ENCODE measurements around the gene RENBP. TPM values are rescaled to one million over a fixed set of nuclear protein-coding genes. Genes with fewer than 3 reads are reported as not detected.
A peak's percentile ranks its signal among the peaks of the same experiment; 100 is the strongest.

RENBP gene
- polyA plus RNA-seq, 1 of the 3 experiments (the other 2 are of a cell fraction): 0.90 TPM

DNA sequence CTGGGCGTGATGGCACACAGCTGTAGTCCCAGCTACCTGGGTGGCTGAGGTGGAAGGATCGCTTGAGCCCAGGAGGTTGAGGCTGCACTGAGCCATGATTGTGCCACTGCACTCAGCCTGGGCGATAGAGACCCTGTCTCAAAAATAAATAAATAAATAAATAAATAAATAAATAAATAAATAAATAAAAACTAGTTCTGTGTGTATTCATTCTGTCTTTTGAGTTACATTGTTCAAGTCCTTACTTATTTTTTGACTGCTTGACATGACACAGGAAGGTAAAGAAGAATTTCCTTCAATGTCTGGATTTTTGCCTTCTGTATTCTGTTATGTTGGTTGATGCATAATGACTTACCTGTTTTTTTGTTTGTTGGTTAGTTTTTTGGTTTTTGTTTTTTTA, 7.4 kb downstream of the RENBP start:
- no peak for TF ChIP-seq RFX5 (IDR thresholded peaks at IDR 0.05; ENCODE audit: low read length)
- no peak for TF ChIP-seq NFIC (IDR thresholded peaks at IDR 0.05; ENCODE audit: borderline replicate concordance)
- Histone ChIP-seq H3K27me3 (ENCODE audit: insufficient read depth) (peaks cover 4% of the 10 kb centered on the region; the same call in 1 of the 2 replicates), H3K9me2 (no peaks in the 10 kb centered on the region), H3K4me1 (ENCODE audit: control insufficient read depth in 1 of 2, insufficient read depth in 2 of 2, low read depth in 1 of 2, low read length in 1 of 2) (peaks cover 10 to 12% of the 10 kb centered on the region in 2 experiments; a peak in 2 of 4 replicates), H3F3A (replicated peaks; ENCODE audit: insufficient read depth) (no peaks in the 10 kb centered on the region), H3K4me2 (no peak overlapping the region), H3K4me3 (ENCODE audit: low read depth in 2 of 2, low read length in 1 of 2) (no peak overlapping the region), H4K20me1 (ENCODE audit: insufficient read depth) (peaks cover 24% of the 10 kb centered on the region; the same call in 1 of the 2 replicates), H3K36me3 (replicated peaks in 1 of 2; ENCODE audit: control insufficient read depth in 1 of 2, insufficient read depth in 2 of 2, low read length in 1 of 2) (peaks cover 7 to 9% of the 10 kb centered on the region in 2 experiments), H3K9me3 (no peaks in the 10 kb centered on the region), H3K27ac (ENCODE audit: low read depth in 2 of 2, low read length in 1 of 2) (no peak overlapping the region), H3K9ac (no peak overlapping the region), H3K79me2 (ENCODE audit: insufficient read depth) (peaks cover 27% of the 10 kb centered on the region), H2AFZ (ENCODE audit: low read depth) (no peak overlapping the region)
- ChIA-PET POLR2A (no interaction called here), CTCF (interaction anchor here (1.4 to 4.5 kb wide), 2 partner anchors 10 to 14 kb away, joined by 4 to 18 read pairs; no protein-coding TSS in a partner anchor)
- DNase-seq: no peak
- WGBS (ENCODE audit: low lambda C conversion rate): 74% methylated on average over 3 of the region's 3 CpGs

DNA sequence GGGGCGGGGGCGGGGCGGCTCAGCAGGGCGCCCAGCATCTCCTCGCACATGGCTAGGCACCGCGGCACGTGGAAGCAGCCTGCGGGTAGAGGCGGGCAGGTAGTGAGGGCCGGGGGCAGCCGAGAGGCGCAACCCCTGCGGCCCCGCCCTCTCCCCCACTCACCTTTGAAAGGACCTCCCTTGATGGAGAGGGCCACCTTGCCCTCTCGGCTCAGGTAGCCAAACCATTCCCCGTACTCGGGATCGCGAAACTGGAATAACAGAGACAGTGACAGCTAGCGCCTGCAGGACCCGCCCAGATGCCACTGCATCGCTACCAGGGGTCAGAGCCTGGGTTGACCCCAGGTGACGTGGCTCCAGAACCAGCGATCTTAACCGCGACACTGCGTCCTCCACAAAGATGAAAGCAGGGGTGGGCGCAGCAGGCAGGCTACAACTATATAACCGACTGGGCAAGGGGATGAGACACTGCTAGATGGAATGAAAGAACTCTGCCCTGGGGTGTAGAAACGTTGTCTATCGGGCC, 9.1 kb downstream of the RENBP start:
- H3K4me2 ChIP-seq: peak overlapping the region; percentile 82
- no peak for DNase-seq
- WGBS (ENCODE audit: low lambda C conversion rate): 14% methylated on average over 24 of the region's 32 CpGs

DNA sequence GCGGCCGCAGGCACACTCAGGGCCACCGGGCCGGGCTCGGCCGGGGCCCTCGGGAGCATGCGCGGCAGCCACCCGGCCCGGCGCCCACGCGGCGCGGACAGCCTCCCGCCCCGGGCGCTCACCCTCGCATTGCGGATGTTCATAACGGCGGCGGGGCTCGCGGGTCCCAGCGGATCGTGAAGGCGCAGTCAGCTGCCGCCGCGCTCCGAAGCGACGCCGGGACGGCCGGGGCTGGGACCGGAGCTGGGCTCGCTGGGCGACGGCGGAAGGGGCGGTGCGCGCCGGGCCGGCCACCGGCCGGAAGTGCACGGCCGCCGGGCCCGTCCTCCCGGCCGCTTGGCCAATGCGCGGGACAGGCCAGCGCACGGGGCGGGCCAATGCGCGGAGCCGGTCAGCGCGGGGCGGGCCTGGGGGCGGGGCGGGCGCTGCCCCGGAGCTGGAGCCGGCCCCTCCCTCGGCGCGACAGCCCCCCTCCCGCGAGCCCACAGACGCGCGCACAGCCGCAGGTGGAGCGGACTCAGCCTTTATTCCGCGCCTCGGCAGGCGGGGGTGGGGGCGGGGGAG, 9.6 kb downstream of the RENBP start, which contains the start of gene NAA10:
Gene NAA10 (minus strand): TSS at position 276 of the 564 bp plus-strand sequence. CDS start 133 bp downstream, at position 143.
- ChIA-PET POLR2A (interaction anchor here (1.0 to 1.4 kb wide), 5 partner anchors 10 to 133 kb away, joined by 3 to 6 read pairs (median 3); no protein-coding TSS in a partner anchor), CTCF (interaction anchor here (1.3 to 16.7 kb wide), 4 partner anchors 11 to 171 kb away, joined by 3 to 271 read pairs (median 18); partner anchors contain the start of genes PLXNB3 and RENBP)
- H3K9ac ChIP-seq: peak within 1 kb of the TSS; percentile 84
- peaks cover 35% of the 10 kb centered on the region for H3K79me2 ChIP-seq (ENCODE audit: insufficient read depth)
- H3K4me1 ChIP-seq (ENCODE audit: control insufficient read depth in 1 of 2, insufficient read depth in 2 of 2, low read depth in 1 of 2, low read length in 1 of 2): peaks cover 10 to 13% of the 10 kb centered on the region in 2 experiments; a peak in 2 of 4 replicates
- peaks cover 12 to 28% of the 10 kb centered on the region in 2 experiments for H3K36me3 ChIP-seq (replicated peaks in 1 of 2; ENCODE audit: control insufficient read depth in 1 of 2, insufficient read depth in 2 of 2, low read length in 1 of 2)
- H3K27ac ChIP-seq (ENCODE audit: low read depth in 2 of 2, low read length in 1 of 2): peak within 1 kb of the TSS; percentile 25 to 47; a peak in 2 of 4 replicates
- H3F3A ChIP-seq (replicated peaks; ENCODE audit: insufficient read depth): no peaks in the 10 kb centered on the region
- H3K9me3 ChIP-seq: no peaks in the 10 kb centered on the region
- no peaks in the 10 kb centered on the region for H3K9me2 ChIP-seq
- 0% methylated on average over 2 of the region's 87 CpGs for WGBS (ENCODE audit: low lambda C conversion rate)
- peaks cover 24% of the 10 kb centered on the region for H4K20me1 ChIP-seq (ENCODE audit: insufficient read depth)
- peak within 1 kb of the TSS; percentile 78 to 89 for H3K4me3 ChIP-seq (ENCODE audit: low read depth in 2 of 2, low read length in 1 of 2)
- DNase-seq: peak; percentile 98
- peaks cover 4% of the 10 kb centered on the region; the same call in 1 of the 2 replicates for H3K27me3 ChIP-seq (ENCODE audit: insufficient read depth)
- peak within 1 kb of the TSS; percentile 86; the same call in 1 of the 2 replicates for H2AFZ ChIP-seq (ENCODE audit: low read depth)
- peak within 1 kb of the TSS; percentile 98 for H3K4me2 ChIP-seq
- TF ChIP-seq, protein P1, sequence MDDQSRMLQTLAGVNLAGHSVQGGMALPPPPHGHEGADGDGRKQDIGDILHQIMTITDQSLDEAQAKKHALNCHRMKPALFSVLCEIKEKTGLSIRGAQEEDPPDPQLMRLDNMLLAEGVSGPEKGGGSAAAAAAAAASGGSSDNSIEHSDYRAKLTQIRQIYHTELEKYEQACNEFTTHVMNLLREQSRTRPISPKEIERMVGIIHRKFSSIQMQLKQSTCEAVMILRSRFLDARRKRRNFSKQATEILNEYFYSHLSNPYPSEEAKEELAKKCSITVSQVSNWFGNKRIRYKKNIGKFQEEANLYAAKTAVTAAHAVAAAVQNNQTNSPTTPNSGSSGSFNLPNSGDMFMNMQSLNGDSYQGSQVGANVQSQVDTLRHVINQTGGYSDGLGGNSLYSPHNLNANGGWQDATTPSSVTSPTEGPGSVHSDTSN (IDR thresholded peaks at IDR 0.05): no peak
- TF ChIP-seq TAF1 (IDR thresholded peaks at IDR 0.05; ENCODE audit: borderline replicate concordance, low read depth, low read length): no peak
- peak; percentile 77 for TF ChIP-seq GABPA (IDR thresholded peaks at IDR 0.05; ENCODE audit: low read depth)
- TF ChIP-seq, protein P2, sequence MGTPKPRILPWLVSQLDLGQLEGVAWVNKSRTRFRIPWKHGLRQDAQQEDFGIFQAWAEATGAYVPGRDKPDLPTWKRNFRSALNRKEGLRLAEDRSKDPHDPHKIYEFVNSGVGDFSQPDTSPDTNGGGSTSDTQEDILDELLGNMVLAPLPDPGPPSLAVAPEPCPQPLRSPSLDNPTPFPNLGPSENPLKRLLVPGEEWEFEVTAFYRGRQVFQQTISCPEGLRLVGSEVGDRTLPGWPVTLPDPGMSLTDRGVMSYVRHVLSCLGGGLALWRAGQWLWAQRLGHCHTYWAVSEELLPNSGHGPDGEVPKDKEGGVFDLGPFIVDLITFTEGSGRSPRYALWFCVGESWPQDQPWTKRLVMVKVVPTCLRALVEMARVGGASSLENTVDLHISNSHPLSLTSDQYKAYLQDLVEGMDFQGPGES (IDR thresholded peaks at IDR 0.05; ENCODE audit: low read depth, low read length): no peak
- TF ChIP-seq, protein P3, sequence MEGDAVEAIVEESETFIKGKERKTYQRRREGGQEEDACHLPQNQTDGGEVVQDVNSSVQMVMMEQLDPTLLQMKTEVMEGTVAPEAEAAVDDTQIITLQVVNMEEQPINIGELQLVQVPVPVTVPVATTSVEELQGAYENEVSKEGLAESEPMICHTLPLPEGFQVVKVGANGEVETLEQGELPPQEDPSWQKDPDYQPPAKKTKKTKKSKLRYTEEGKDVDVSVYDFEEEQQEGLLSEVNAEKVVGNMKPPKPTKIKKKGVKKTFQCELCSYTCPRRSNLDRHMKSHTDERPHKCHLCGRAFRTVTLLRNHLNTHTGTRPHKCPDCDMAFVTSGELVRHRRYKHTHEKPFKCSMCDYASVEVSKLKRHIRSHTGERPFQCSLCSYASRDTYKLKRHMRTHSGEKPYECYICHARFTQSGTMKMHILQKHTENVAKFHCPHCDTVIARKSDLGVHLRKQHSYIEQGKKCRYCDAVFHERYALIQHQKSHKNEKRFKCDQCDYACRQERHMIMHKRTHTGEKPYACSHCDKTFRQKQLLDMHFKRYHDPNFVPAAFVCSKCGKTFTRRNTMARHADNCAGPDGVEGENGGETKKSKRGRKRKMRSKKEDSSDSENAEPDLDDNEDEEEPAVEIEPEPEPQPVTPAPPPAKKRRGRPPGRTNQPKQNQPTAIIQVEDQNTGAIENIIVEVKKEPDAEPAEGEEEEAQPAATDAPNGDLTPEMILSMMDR (IDR thresholded peaks at IDR 0.05): no peak
- 0 out of 2 replicates have a peak, but pooled peaks have one; percentile 13 for TF ChIP-seq SIN3A (IDR thresholded peaks at IDR 0.05; ENCODE audit: borderline replicate concordance, low read depth, low read length)
- TF ChIP-seq, protein P4, sequence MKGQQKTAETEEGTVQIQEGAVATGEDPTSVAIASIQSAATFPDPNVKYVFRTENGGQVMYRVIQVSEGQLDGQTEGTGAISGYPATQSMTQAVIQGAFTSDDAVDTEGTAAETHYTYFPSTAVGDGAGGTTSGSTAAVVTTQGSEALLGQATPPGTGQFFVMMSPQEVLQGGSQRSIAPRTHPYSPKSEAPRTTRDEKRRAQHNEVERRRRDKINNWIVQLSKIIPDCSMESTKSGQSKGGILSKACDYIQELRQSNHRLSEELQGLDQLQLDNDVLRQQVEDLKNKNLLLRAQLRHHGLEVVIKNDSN (IDR thresholded peaks at IDR 0.05; ENCODE audit: borderline replicate concordance, low read depth): no peak
- no peak for TF ChIP-seq FOSL2 (IDR thresholded peaks at IDR 0.05; ENCODE audit: borderline replicate concordance, low read depth)
- peak; percentile 65 for TF ChIP-seq NRF1 (IDR thresholded peaks at IDR 0.05; ENCODE audit: low read depth, low read length)
- no peak for TF ChIP-seq NFIC (IDR thresholded peaks at IDR 0.05; ENCODE audit: borderline replicate concordance)
- TF ChIP-seq FOXM1 (IDR thresholded peaks at IDR 0.05; ENCODE audit: low read depth): no peak

More for the DNA sequence above, 9.1 kb downstream of the RENBP start:
- ChIA-PET POLR2A (interaction anchor here (1.0 to 1.2 kb wide), 2 partner anchors 13 to 35 kb away, joined by 3 read pairs; no protein-coding TSS in a partner anchor), CTCF (interaction anchor here (1.3 to 16.7 kb wide), 4 partner anchors 12 to 171 kb away, joined by 3 to 271 read pairs (median 18); partner anchors contain the start of genes PLXNB3 and RENBP)
- Histone ChIP-seq H3K36me3 (replicated peaks in 1 of 2; ENCODE audit: control insufficient read depth in 1 of 2, insufficient read depth in 2 of 2, low read length in 1 of 2) (peaks cover 12 to 23% of the 10 kb centered on the region in 2 experiments), H3K9me3 (no peaks in the 10 kb centered on the region), H3K4me3 (ENCODE audit: low read depth in 2 of 2, low read length in 1 of 2) (peak overlapping the region; percentile 52 to 78), H3K27me3 (ENCODE audit: insufficient read depth) (peaks cover 4% of the 10 kb centered on the region; the same call in 1 of the 2 replicates), H3K27ac (ENCODE audit: low read depth in 2 of 2, low read length in 1 of 2) (no peak overlapping the region), H2AFZ (ENCODE audit: low read depth) (peak overlapping the region; percentile 86; the same call in 1 of the 2 replicates), H3F3A (replicated peaks; ENCODE audit: insufficient read depth) (no peaks in the 10 kb centered on the region), H3K9ac (no peak overlapping the region), H3K79me2 (ENCODE audit: insufficient read depth) (peaks cover 35% of the 10 kb centered on the region), H4K20me1 (ENCODE audit: insufficient read depth) (peaks cover 24% of the 10 kb centered on the region), H3K4me1 (ENCODE audit: control insufficient read depth in 1 of 2, insufficient read depth in 2 of 2, low read depth in 1 of 2, low read length in 1 of 2) (peaks cover 10 to 12% of the 10 kb centered on the region in 2 experiments; a peak in 2 of 4 replicates), H3K9me2 (no peaks in the 10 kb centered on the region)
- no peak for TF ChIP-seq ELF1 (IDR thresholded peaks at IDR 0.05)
- TF ChIP-seq, protein P5, sequence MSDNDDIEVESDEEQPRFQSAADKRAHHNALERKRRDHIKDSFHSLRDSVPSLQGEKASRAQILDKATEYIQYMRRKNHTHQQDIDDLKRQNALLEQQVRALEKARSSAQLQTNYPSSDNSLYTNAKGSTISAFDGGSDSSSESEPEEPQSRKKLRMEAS (IDR thresholded peaks at IDR 0.05; ENCODE audit: low read depth): peak; percentile 35; the same call in 1 of the 2 replicates

Measured in SK-N-SH (cell line).